ENCODE measurements around the gene CACNG4. TPM values are rescaled to one million over a fixed set of nuclear protein-coding genes. Genes with fewer than 3 reads are reported as not detected.
A peak's percentile ranks its signal among the peaks of the same experiment; 100 is the strongest.

The CACNG4 gene
- total and polyA plus RNA-seq, 2 donors from 2014 or later: 0.26 to 0.31 TPM

GRCh38 chr17:67044016-67044772 lies 79.7 kb downstream of the CACNG4 start, which contains the start of gene CACNG1:
TSS of gene CACNG1 (plus strand) at chr17:67044554. CDS start at chr17:67044661, 107 bp downstream.
- Histone ChIP-seq H3K4me3 (ENCODE audit: low read length in 3 of 3) (no peak within 1 kb of the TSS), H3K9me3 (ENCODE audit: control insufficient read depth in 2 of 3, insufficient read depth in 1 of 3, low read length in 3 of 3) (peaks cover 0 to 15% (median 0%) of the 10 kb centered on the region in 3 donors), H3K36me3 (ENCODE audit: control insufficient read depth in 2 of 3, insufficient read depth in 3 of 3, low read length in 3 of 3) (no peaks in the 10 kb centered on the region), H3K27me3 (ENCODE audit: control insufficient read depth, insufficient read depth, low read length) (no peaks in the 10 kb centered on the region), H3K9ac (ENCODE audit: low read length in 3 of 3) (no peak within 1 kb of the TSS), H3K27ac (ENCODE audit: low read depth in 2 of 2, low read length in 2 of 2) (no peak within 1 kb of the TSS), H3K4me1 (ENCODE audit: control insufficient read depth in 2 of 3, insufficient read depth in 2 of 3, low read depth in 1 of 3, low read length in 3 of 3) (no peaks in the 10 kb centered on the region)
- FAIRE-seq (no peak), DNase-seq (peak in 1 of 5 donors; percentile 73)
- no peak for TF ChIP-seq CTCF (IDR thresholded peaks at IDR 0.05; ENCODE audit: borderline replicate concordance, extremely low read depth, insufficient read depth)
- intact Hi-C loops (cut with DNase I): no loop called here

GRCh38 chr17:67044940-67045339 lies 80.4 kb downstream of the CACNG4 start:
- no peak for TF ChIP-seq CTCF (IDR thresholded peaks at IDR 0.05; ENCODE audit: borderline replicate concordance, extremely low read depth, insufficient read depth)
- FAIRE-seq: no peak
- no peaks in the 10 kb centered on the region for H3K27me3 ChIP-seq (ENCODE audit: control insufficient read depth, insufficient read depth, low read length)

GRCh38 chr17:67046398-67046797 lies 81.9 kb downstream of the CACNG4 start:
- no peaks in the 10 kb centered on the region for H3K4me1 ChIP-seq (ENCODE audit: control insufficient read depth in 2 of 3, insufficient read depth in 2 of 3, low read depth in 1 of 3, low read length in 3 of 3)

More at GRCh38 chr17:67044940-67045339, 80.4 kb downstream of the CACNG4 start:
- Histone ChIP-seq H3K4me3 (ENCODE audit: low read length in 3 of 3) (no peak overlapping the region), H3K9ac (ENCODE audit: low read length in 3 of 3) (no peak overlapping the region), H3K36me3 (ENCODE audit: control insufficient read depth in 2 of 3, insufficient read depth in 3 of 3, low read length in 3 of 3) (no peaks in the 10 kb centered on the region), H3K4me1 (ENCODE audit: control insufficient read depth in 2 of 3, insufficient read depth in 2 of 3, low read depth in 1 of 3, low read length in 3 of 3) (no peaks in the 10 kb centered on the region), H3K27ac (ENCODE audit: low read depth in 2 of 2, low read length in 2 of 2) (no peak overlapping the region), H3K9me3 (ENCODE audit: control insufficient read depth in 2 of 3, insufficient read depth in 1 of 3, low read length in 3 of 3) (peaks cover 0 to 17% (median 0%) of the 10 kb centered on the region in 3 donors)
- intact Hi-C loops (cut with DNase I): no loop called here
- DNase-seq: no peak

More at GRCh38 chr17:67046398-67046797, 81.9 kb downstream of the CACNG4 start:
- FAIRE-seq: no peak
- no peaks in the 10 kb centered on the region for H3K27me3 ChIP-seq (ENCODE audit: control insufficient read depth, insufficient read depth, low read length)
- H3K9me3 ChIP-seq (ENCODE audit: control insufficient read depth in 2 of 3, insufficient read depth in 1 of 3, low read length in 3 of 3): peaks cover 0 to 17% (median 0%) of the 10 kb centered on the region in 3 donors
- no peak overlapping the region for H3K9ac ChIP-seq (ENCODE audit: low read length in 3 of 3)
- no peak for TF ChIP-seq CTCF (IDR thresholded peaks at IDR 0.05; ENCODE audit: borderline replicate concordance, extremely low read depth, insufficient read depth)
- no peaks in the 10 kb centered on the region for H3K36me3 ChIP-seq (ENCODE audit: control insufficient read depth in 2 of 3, insufficient read depth in 3 of 3, low read length in 3 of 3)
- DNase-seq: peak in 1 of 5 donors; percentile 33
- intact Hi-C loops (cut with DNase I): no loop called here
- H3K27ac ChIP-seq (ENCODE audit: low read depth in 2 of 2, low read length in 2 of 2): no peak overlapping the region
- H3K4me3 ChIP-seq (ENCODE audit: low read length in 3 of 3): no peak overlapping the region
